GM18526 (cell line): ENCODE data around the gene TTPAL.

Experiments
- POLR2A ChIP-seq: IDR thresholded peaks from 3 replicates; pipeline ENCODE4 v1.6.1; 2011; ENCODE audit not compliant: insufficient read length; ENCODE audit errors: extremely low read depth

Gene TTPAL

GRCh38 chr20:44455126-44455525 is 20.5 kb upstream of the TTPAL start:
- TF ChIP-seq POLR2A, result no peak

- no peak for TF ChIP-seq POLR2A
Observed at GRCh38 chr20:44456611-44457010, 19.1 kb upstream of the TTPAL start.

GRCh38 chr20:44457016-44457415 is 18.7 kb upstream of the TTPAL start:
- no peak for TF ChIP-seq POLR2A

GRCh38 chr20:44459271-44459670 is 16.4 kb upstream of the TTPAL start:
- TF ChIP-seq POLR2A, result no peak

- TF ChIP-seq POLR2A, result no peak
Observed at GRCh38 chr20:44460795-44461141, 14.9 kb upstream of the TTPAL start.

- no peak for TF ChIP-seq POLR2A
Observed at GRCh38 chr20:44461142-44461802, 14.4 kb upstream of the TTPAL start.

- TF ChIP-seq POLR2A, result no peak
Observed at GRCh38 chr20:44461803-44462174, 13.9 kb upstream of the TTPAL start.

GRCh38 chr20:44463466-44463865 is 12.2 kb upstream of the TTPAL start:
- TF ChIP-seq POLR2A, result no peak

- TF ChIP-seq POLR2A, result no peak
Observed at GRCh38 chr20:44464514-44464913, 11.2 kb upstream of the TTPAL start.

GRCh38 chr20:44465001-44465560 is 10.6 kb upstream of the TTPAL start:
- TF ChIP-seq POLR2A, result no peak

- no peak for TF ChIP-seq POLR2A
Observed at GRCh38 chr20:44467289-44467883, 8.3 kb upstream of the TTPAL start.

- TF ChIP-seq POLR2A, result no peak
Observed at GRCh38 chr20:44468044-44468782, 7.5 kb upstream of the TTPAL start.

GRCh38 chr20:44470327-44470726 is 5.3 kb upstream of the TTPAL start:
- no peak for TF ChIP-seq POLR2A

GRCh38 chr20:44471481-44471882 is 4.2 kb upstream of the TTPAL start:
- TF ChIP-seq POLR2A, result no peak

- TF ChIP-seq POLR2A, result no peak
Observed at GRCh38 chr20:44475372-44475693, 341 bp upstream of the TTPAL start.

- no peak for TF ChIP-seq POLR2A
Observed at GRCh38 chr20:44477151-44477550, 1.5 kb downstream of the TTPAL start.
